ENCODE results near the gene PRDM1.

PRDM1 gene

GRCh38 chr6:106097411-106098231, 11.5 kb downstream of the PRDM1 start:
- DNase-seq (ENCODE audit: low read depth), result peak; percentile 31

GRCh38 chr6:106098383-106099234, 12.5 kb downstream of the PRDM1 start:
- DNase-seq (ENCODE audit: low read depth), result peak; percentile 58

GRCh38 chr6:106099235-106099537, 13.1 kb downstream of the PRDM1 start:
- DNase-seq (ENCODE audit: low read depth), result no peak

- DNase-seq (ENCODE audit: low read depth), result no peak
Measured at GRCh38 chr6:106100755-106101154, 14.6 kb downstream of the PRDM1 start.

- no peak for DNase-seq (ENCODE audit: low read depth)
Measured at GRCh38 chr6:106101466-106101865, 15.3 kb downstream of the PRDM1 start.

GRCh38 chr6:106102034-106102433, 15.9 kb downstream of the PRDM1 start:
- no peak for DNase-seq (ENCODE audit: low read depth)

GRCh38 chr6:106102967-106103727, 17.0 kb downstream of the PRDM1 start:
- no peak for DNase-seq (ENCODE audit: low read depth)

- DNase-seq (ENCODE audit: low read depth), result no peak
Measured at GRCh38 chr6:106103728-106104109, 17.6 kb downstream of the PRDM1 start.

- no peak for DNase-seq (ENCODE audit: low read depth)
Measured at GRCh38 chr6:106104476-106104875, 18.3 kb downstream of the PRDM1 start.

GRCh38 chr6:106104941-106105340, 18.8 kb downstream of the PRDM1 start:
- no peak for DNase-seq (ENCODE audit: low read depth)

- no peak for DNase-seq (ENCODE audit: low read depth)
Measured at GRCh38 chr6:106105493-106105892, 19.4 kb downstream of the PRDM1 start.

GRCh38 chr6:106106276-106107042, 20.3 kb downstream of the PRDM1 start:
- DNase-seq (ENCODE audit: low read depth), result no peak

GRCh38 chr6:106107043-106107613, 21.0 kb downstream of the PRDM1 start:
- DNase-seq (ENCODE audit: low read depth), result no peak

- DNase-seq (ENCODE audit: low read depth), result no peak
Measured at GRCh38 chr6:106108129-106108528, 22.0 kb downstream of the PRDM1 start.

GRCh38 chr6:106109029-106109428, 22.9 kb downstream of the PRDM1 start:
- no peak for DNase-seq (ENCODE audit: low read depth)

GRCh38 chr6:106110164-106110826, 24.2 kb downstream of the PRDM1 start:
- no peak for DNase-seq (ENCODE audit: low read depth)

- no peak for DNase-seq (ENCODE audit: low read depth)
Measured at GRCh38 chr6:106112433-106112832, 26.3 kb downstream of the PRDM1 start.

GRCh38 chr6:106113256-106113959, 27.3 kb downstream of the PRDM1 start:
- no peak for DNase-seq (ENCODE audit: low read depth)

- DNase-seq (ENCODE audit: low read depth), result peak; percentile 28
Measured at GRCh38 chr6:106114492-106114891, 28.4 kb downstream of the PRDM1 start.

GRCh38 chr6:106115286-106115685, 29.1 kb downstream of the PRDM1 start:
- no peak for DNase-seq (ENCODE audit: low read depth)
